Testis (tissue), 3 donors: Measurements from ENCODE around the gene SDCCAG8. TPM values are rescaled to one million over a fixed set of nuclear protein-coding genes. Genes with fewer than 3 reads are reported as not detected.
A peak's percentile ranks its signal among the peaks of the same experiment; 100 is the strongest.

Source experiments
- DNase-seq: peaks from one replicate; pipeline ENCODE4 v3.0.0-alpha.2; 2019
- H3K27ac ChIP-seq, 2 donors: fragments of 200-600 bp; sonication (generic); one replicate each; pipeline ENCODE4 v1.5.1; 2019
- H3K27me3 ChIP-seq: fragments of 200-600 bp; sonication (generic); one replicate; pipeline ENCODE4 v1.5.1; 2019
- H3K36me3 ChIP-seq: fragments of 200-600 bp; sonication (generic); one replicate; pipeline ENCODE4 v1.5.1; 2017; ENCODE audit warnings: low read depth; ENCODE audit errors: missing control alignments
- H3K4me1 ChIP-seq: fragments of 200-600 bp; sonication (generic); one replicate; pipeline ENCODE4 v1.5.1; 2019
- H3K4me3 ChIP-seq, 2 donors: fragments of 200-600 bp; sonication (generic); one replicate each; pipeline ENCODE4 v1.5.1; 2017 to 2019
- H3K9me3 ChIP-seq: fragments of 200-600 bp; sonication (generic); one replicate; pipeline ENCODE4 v1.5.1; 2017
- CTCF ChIP-seq, 3 experiments: fragments of 450-650 bp in 2 of 3; fragments of 200-600 bp in 1 of 3; sonication (generic) in 1 of 3; IDR thresholded peaks; one replicate each; pipeline ENCODE4 v1.5.1; 2016 to 2019; ENCODE audit warnings: antibody characterized with exemption in 3 of 3, mild to moderate bottlenecking in 2 of 3, moderate library complexity in 1 of 3
- POLR2A ChIP-seq: fragments of 450-650 bp; IDR thresholded peaks from one replicate; pipeline ENCODE4 v1.6.1; 2017; ENCODE audit warnings: antibody characterized with exemption, mild to moderate bottlenecking, moderate library complexity
- WGBS, 2 donors: methylation state at CpG; one replicate each; pipeline ENCODE4 v1.1.5; 2018; 5-methylcytosine and 5-hydroxymethylcytosine counted together
- intact Hi-C: fragments of 100-400 bp; cut with DNase I; formaldehyde crosslinking; loops from one replicate; pipeline ENCODE4 v1.15.1; 2023; ENCODE audit warnings: low total_unique reads
- polyA plus RNA-seq: library from polyadenylated mRNA; stranded (reverse); fragments of 350-450 nt; fragmentation: Illumina TruSeq; extraction: RNeasy Lipid Tissue Mini Kit (QIAGEN cat#74804); gene quantifications from one replicate; pipeline ENCODE4 v1.2.3, GENCODE V29; 2014; ENCODE audit warnings: low read depth, low replicate concordance; ENCODE audit not compliant: insufficient read depth
- total RNA-seq, 2 donors: library from RNA; depleted of rRNA; stranded (reverse); fragments of >200 nt; gene quantifications; one replicate each; pipeline ENCODE4 v1.2.3, GENCODE V29; 2016

The SDCCAG8 gene
- total and polyA plus RNA-seq, 3 donors from 2014 or later: 21.9 to 45.4 (median 40.6) TPM

GRCh38 chr1:243247901-243248300 is 7.9 kb upstream of the SDCCAG8 start:
- Histone ChIP-seq H3K36me3 (no peaks in the 10 kb centered on the region), H3K27me3 (no peaks in the 10 kb centered on the region), H3K27ac (no peak overlapping the region), H3K9me3 (no peaks in the 10 kb centered on the region), H3K4me1 (no peaks in the 10 kb centered on the region), H3K4me3 (no peak overlapping the region)
- 69 to 79% methylated on average over 3 of the region's 3 CpGs for WGBS, 2 donors
- no peak for DNase-seq
- intact Hi-C loops: no loop called here
- TF ChIP-seq POLR2A (no peak), CTCF (IDR thresholded peaks at IDR 0.05) (no peak)

- H3K27me3 ChIP-seq: no peaks in the 10 kb centered on the region
- H3K27ac ChIP-seq: no peak overlapping the region
- H3K4me1 ChIP-seq: peaks cover 5% of the 10 kb centered on the region
- no peak for TF ChIP-seq POLR2A
- no peak for TF ChIP-seq CTCF (IDR thresholded peaks at IDR 0.05)
- no peaks in the 10 kb centered on the region for H3K36me3 ChIP-seq
- intact Hi-C loops: no loop called here
- 96 to 98% methylated on average over 3 of the region's 3 CpGs for WGBS, 2 donors
- no peaks in the 10 kb centered on the region for H3K9me3 ChIP-seq
- no peak for DNase-seq
- H3K4me3 ChIP-seq: no peak overlapping the region
Observed at GRCh38 chr1:243249214-243249613, 6.6 kb upstream of the SDCCAG8 start.

- Histone ChIP-seq H3K4me1 (peaks cover 5% of the 10 kb centered on the region), H3K9me3 (no peaks in the 10 kb centered on the region), H3K27me3 (no peaks in the 10 kb centered on the region), H3K36me3 (no peaks in the 10 kb centered on the region), H3K4me3 (no peak overlapping the region), H3K27ac (no peak overlapping the region)
- intact Hi-C loops: no loop called here
- TF ChIP-seq CTCF (IDR thresholded peaks at IDR 0.05) (no peak), POLR2A (no peak)
- no peak for DNase-seq
- WGBS, 2 donors: 81 to 90% methylated on average over 3 of the region's 3 CpGs
Observed at GRCh38 chr1:243250102-243250501, 5.7 kb upstream of the SDCCAG8 start.

GRCh38 chr1:243251539-243251938 is 4.3 kb upstream of the SDCCAG8 start:
- no peak for DNase-seq
- Histone ChIP-seq H3K4me1 (peaks cover 8% of the 10 kb centered on the region), H3K36me3 (no peaks in the 10 kb centered on the region), H3K4me3 (no peak overlapping the region), H3K9me3 (no peaks in the 10 kb centered on the region), H3K27ac (no peak overlapping the region), H3K27me3 (no peaks in the 10 kb centered on the region)
- WGBS, 2 donors: 92 to 93% methylated on average over 1 of the region's 1 CpG
- TF ChIP-seq CTCF (IDR thresholded peaks at IDR 0.05): no peak
- no peak for TF ChIP-seq POLR2A
- intact Hi-C loops: no loop called here

- intact Hi-C loops: no loop called here
- Histone ChIP-seq H3K9me3 (no peaks in the 10 kb centered on the region), H3K27ac (peak overlapping the region; percentile 85 to 95), H3K36me3 (no peaks in the 10 kb centered on the region), H3K4me3 (peak overlapping the region; percentile 75 to 86), H3K4me1 (peaks cover 16% of the 10 kb centered on the region), H3K27me3 (no peaks in the 10 kb centered on the region)
- WGBS, 2 donors: 2 to 7% methylated on average over 8 of the region's 8 CpGs
- DNase-seq: no peak
- no peak for TF ChIP-seq CTCF (IDR thresholded peaks at IDR 0.05)
- TF ChIP-seq POLR2A: no peak
Observed at GRCh38 chr1:243253211-243253925, 2.5 kb upstream of the SDCCAG8 start.
